Measurements from ENCODE around the gene MREG.

GRCh38 chr2:215931256-215931903, 82.0 kb downstream of the MREG start:
- no peak for TF ChIP-seq POLR2A (IDR thresholded peaks at IDR 0.05; ENCODE audit: low read length)
- peak; percentile 97 for TF ChIP-seq CTCF (IDR thresholded peaks at IDR 0.05)
- no peak for TF ChIP-seq JUNB (IDR thresholded peaks at IDR 0.05)
- peak; percentile 83 for TF ChIP-seq SMC3 (IDR thresholded peaks at IDR 0.05)

Measured in A549 (cell line).